ENCODE results near the gene SLC17A5. TPM values are rescaled to one million over a fixed set of nuclear protein-coding genes. Genes with fewer than 3 reads are reported as not detected.

The SLC17A5 gene
- total and polyA plus RNA-seq, 2 donors (not counting 3 experiments of a cell fraction or from before 2014, with no cell fraction given), result 15.2 to 18.7 TPM

- ChIA-PET CTCF (interaction anchor here (0.6 to 10.0 kb wide), 3 partner anchors 12 to 60 kb away, joined by 4 to 343 read pairs (median 5); no protein-coding TSS in a partner anchor), POLR2A (no interaction called here)
- intact Hi-C loops (cut with micrococcal nuclease) (loop anchor here (5.0 kb wide), 1 partner anchor 1528 kb away; the partner anchor contains the start of gene COL12A1), dilution Hi-C loops (cut with MboI; ENCODE audit: extremely low pct_ligation_motif_present, low sequenced_read_pairs) (no loop called here)
- TF ChIP-seq POLR2AphosphoS5 (IDR thresholded peaks at IDR 0.05; ENCODE audit: insufficient read depth, low read depth, low read length), result no peak
- no peak for TF ChIP-seq POLR2A (IDR thresholded peaks at IDR 0.05; ENCODE audit: low read depth, low read length)
- TF ChIP-seq MAX (IDR thresholded peaks at IDR 0.05; ENCODE audit: insufficient read depth, insufficient read length), result no peak
- TF ChIP-seq JUN (IDR thresholded peaks at IDR 0.05; ENCODE audit: borderline replicate concordance, insufficient read depth, insufficient read length, low read depth), result no peak
- TF ChIP-seq MYC (IDR thresholded peaks at IDR 0.05; ENCODE audit: low read depth, low read length), result no peak
- no peak for TF ChIP-seq GATA2 (IDR thresholded peaks at IDR 0.05; ENCODE audit: insufficient read depth, insufficient read length, low read depth, low read length)
- TF ChIP-seq CTCF (IDR thresholded peaks at IDR 0.05; ENCODE audit: extremely low read depth in 1 of 2, insufficient read depth in 1 of 2, low read depth in 1 of 2, low read length in 2 of 2), result no peak
- TF ChIP-seq EZH2 (IDR thresholded peaks at IDR 0.05; ENCODE audit: borderline replicate concordance, low read depth, low read length, severe bottlenecking), result no peak
- no peak for TF ChIP-seq FOS (IDR thresholded peaks at IDR 0.05; ENCODE audit: borderline replicate concordance, insufficient read depth, low read length)
- no peaks in the 10 kb centered on the region for H3K9me1 ChIP-seq (replicated peaks; ENCODE audit: control insufficient read depth, extremely low read depth, insufficient read depth, low read length)
- DNase-seq (ENCODE audit: low read depth, low spot score) (no peak), FAIRE-seq (no peak)
- no peaks in the 10 kb centered on the region for H3K79me2 ChIP-seq (ENCODE audit: control insufficient read depth, insufficient read depth, low read length)
- no TSS peak for BruUV-seq (replicated peaks)
- H3K9me3 ChIP-seq (replicated peaks; ENCODE audit: control insufficient read depth, insufficient read depth, low read length), result no peaks in the 10 kb centered on the region
- no peak overlapping the region for H3K4me2 ChIP-seq (ENCODE audit: insufficient read depth, low read length)
- H3K36me3 ChIP-seq (ENCODE audit: control insufficient read depth in 2 of 2, extremely low read depth in 1 of 2, insufficient read depth in 2 of 2, low read length in 2 of 2), result no peaks in the 10 kb centered on the region
- peaks cover 3% of the 10 kb centered on the region for H3K4me1 ChIP-seq (ENCODE audit: control insufficient read depth, extremely low read depth, insufficient read depth, low read length)
- H4K20me1 ChIP-seq (replicated peaks; ENCODE audit: control insufficient read depth, extremely low read depth, insufficient read depth, low read length), result no peaks in the 10 kb centered on the region
- H3K4me3 ChIP-seq (replicated peaks in 1 of 3; ENCODE audit: insufficient read depth in 1 of 3, low read depth in 1 of 3, low read length in 3 of 3), result no peak overlapping the region
- H3K9ac ChIP-seq (replicated peaks; ENCODE audit: extremely low read depth, insufficient read depth, low read length), result no peak overlapping the region
- H3K27me3 ChIP-seq (ENCODE audit: control insufficient read depth in 2 of 2, insufficient read depth in 2 of 2, low read length in 2 of 2), result no peaks in the 10 kb centered on the region
- H2AFZ ChIP-seq (ENCODE audit: low read depth, low read length), result no peak overlapping the region
- H3K27ac ChIP-seq (ENCODE audit: insufficient read depth, low read depth, low read length), result no peak overlapping the region
Measured at GRCh38 chr6:73679009-73679408, 25.2 kb upstream of the SLC17A5 start.
